ENCODE results near the gene AIG1.
"Not testable (repeated sequence)": the region's sequence is repeated elsewhere in the genome, so short reads cannot be mapped to it uniquely, and the experiment has no call there.

Gene AIG1

DNA sequence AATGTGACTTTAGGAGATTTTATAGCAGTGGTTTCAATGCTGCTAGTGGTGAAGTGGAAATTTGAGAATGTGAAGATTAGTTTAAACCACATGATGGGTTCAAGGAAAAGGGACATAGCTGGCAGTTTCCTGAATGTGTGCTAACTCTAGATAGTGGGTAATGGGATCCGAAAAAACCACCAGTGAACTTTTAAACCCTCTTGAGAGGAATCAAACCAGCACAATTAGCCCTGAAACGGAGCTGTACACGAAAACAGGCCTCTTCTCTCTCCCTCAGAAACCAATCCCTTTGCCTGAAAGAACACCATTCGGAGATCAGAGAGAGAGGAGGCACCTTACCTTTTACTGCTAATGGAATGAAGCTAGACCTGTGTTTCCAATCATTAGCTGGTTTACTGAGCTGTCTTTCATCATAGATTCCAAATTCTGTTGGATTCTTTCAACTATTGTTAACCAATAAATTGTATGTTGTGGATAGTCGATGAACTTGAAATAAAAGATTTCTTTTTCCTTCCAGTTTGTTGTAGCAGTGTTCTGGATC lies 103.9 kb downstream of the AIG1 start:
- no peak for DNase-seq

DNA sequence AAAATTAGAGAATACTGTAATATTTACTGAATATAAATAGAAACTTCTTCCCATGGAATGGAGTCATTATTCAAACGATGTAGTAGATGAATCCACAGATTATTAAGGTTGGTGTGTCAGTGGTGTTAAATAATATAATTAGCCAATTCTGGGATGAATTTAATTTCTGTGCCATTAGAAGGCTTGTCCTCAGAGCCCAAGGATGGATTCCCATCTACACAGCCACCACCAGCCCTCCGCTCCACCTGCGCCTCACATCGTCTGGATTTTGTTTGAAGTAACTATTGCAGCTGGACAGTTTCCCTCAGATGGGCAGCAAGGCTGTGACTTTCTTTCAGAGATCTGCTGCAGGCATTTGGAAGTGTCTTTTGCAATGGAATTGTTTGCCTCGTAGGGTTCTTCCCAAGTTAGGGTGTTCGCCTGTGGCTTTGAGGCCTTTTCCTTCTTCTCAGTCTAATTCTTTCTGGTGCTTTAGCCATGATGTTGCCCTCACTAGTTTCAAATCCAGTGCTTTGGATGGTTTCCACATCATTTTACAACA lies 104.7 kb downstream of the AIG1 start:
- no peak for DNase-seq

DNA sequence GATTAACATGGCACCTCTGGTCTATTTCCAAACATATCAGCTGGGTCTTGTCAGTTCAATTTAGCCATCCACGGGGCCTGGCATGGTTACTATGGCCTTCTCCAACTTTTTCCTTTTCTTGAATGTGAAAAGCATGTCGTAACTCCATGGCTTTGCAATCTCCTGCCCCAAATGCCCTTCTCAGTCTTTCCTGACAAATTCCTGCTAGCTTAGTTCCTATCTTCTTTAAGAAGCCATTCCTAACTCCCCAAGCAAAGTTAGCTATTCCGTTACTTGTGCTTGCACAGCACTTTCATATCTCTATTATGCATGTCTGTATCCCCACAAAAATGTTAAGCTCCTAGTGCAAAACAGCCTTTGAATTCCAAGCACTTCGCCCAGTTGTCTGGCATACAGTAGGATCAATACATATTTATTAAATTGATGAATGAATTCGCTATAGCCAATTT lies 105.6 kb downstream of the AIG1 start:
- DNase-seq, result no peak

DNA sequence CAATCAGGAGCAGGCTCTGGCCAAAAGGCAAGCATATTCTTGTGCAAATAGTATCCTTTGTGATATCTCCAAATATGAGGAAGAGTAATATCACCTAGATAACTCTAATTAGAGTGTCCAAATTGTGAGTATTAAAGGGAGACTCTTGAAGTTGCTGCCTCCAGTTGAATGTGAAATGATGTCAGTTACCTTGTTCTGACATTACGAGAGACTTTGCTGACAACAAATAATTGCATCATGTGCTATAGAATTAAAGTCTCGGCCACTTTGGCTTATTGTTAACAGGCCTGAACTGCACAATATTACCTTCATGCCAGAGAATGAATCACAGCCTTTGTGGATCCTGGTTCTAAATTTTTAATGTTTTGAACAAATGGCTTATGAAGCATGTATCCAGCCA lies 106.5 kb downstream of the AIG1 start:
- no peak for DNase-seq

DNA sequence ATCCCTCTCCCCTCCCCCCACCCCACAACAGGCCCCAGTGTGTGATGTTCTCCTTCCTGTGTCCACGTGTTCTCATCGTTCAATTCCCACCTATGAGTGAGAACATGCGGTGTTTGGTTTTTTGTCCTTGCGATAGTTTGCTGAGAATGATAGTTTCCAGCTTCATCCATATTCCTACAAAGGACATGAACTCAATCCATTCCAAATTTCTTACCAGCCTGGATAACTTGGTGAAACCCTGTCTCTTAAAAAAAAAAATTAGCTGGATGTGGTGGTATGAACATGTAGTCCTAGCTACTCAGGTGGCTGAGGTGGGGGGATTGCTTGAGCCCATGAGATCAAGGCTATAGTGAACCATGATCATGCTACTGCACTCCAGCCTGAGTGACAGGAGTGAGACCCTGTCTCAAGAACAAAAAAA lies 107.7 kb downstream of the AIG1 start:
- not testable (repeated sequence) for DNase-seq

DNA sequence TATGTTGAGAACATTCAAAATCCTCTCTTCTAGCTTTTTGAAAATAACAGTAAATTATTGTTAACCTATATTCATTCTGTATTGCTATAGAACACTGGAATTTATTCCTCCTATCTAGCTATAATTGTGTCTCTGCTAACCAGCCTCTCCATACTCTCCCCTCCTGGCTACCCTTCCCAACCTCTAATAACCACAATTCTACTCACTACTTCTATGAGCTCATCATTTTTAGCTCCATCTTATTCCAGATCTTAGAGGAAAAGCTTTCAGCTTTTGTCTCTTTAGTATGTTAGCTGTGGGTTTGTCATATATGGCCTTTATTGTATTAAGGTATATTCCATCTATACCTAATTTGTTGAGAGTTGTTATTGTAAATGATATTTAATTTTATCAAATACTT lies 108.8 kb downstream of the AIG1 start:
- no peak for DNase-seq

DNA sequence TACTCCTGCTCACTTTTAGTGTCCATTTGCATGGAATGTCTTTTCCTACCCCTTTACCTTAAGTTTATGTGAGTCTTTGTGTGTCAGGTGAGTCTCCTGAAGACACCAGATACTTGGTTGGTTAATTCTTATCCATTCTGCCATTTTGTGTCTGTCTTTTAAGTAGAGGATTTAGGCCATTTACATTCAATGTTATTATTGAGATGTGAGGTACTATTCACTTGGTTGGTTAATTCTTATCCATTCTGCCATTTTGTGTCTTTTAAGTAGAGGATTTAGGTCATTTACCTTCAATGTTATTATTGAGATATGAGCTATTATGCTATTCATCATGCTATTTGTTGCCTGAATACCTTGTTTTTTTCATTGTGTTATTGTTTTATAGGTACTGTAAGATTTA lies 113.8 kb downstream of the AIG1 start:
- no peak for DNase-seq

DNA sequence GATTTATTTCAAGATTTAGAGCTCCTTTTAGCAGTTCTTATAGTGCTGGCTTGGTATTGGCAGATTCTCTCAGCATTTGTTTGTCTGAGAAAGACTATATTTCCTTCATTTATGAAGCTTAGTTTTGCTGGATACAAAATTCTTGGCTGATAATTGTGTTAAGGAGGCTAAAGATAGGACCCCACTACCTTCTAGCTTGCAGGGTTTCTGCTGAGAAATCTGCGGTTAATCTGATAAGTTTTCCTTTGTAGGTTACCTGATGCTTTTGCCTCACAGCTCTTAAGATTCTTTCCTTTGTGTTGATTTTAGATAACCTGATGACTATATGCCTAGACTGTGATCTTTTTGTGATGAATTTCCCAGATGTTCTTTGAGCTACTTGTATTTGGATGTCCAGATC lies 114.3 kb downstream of the AIG1 start:
- DNase-seq, result no peak

DNA sequence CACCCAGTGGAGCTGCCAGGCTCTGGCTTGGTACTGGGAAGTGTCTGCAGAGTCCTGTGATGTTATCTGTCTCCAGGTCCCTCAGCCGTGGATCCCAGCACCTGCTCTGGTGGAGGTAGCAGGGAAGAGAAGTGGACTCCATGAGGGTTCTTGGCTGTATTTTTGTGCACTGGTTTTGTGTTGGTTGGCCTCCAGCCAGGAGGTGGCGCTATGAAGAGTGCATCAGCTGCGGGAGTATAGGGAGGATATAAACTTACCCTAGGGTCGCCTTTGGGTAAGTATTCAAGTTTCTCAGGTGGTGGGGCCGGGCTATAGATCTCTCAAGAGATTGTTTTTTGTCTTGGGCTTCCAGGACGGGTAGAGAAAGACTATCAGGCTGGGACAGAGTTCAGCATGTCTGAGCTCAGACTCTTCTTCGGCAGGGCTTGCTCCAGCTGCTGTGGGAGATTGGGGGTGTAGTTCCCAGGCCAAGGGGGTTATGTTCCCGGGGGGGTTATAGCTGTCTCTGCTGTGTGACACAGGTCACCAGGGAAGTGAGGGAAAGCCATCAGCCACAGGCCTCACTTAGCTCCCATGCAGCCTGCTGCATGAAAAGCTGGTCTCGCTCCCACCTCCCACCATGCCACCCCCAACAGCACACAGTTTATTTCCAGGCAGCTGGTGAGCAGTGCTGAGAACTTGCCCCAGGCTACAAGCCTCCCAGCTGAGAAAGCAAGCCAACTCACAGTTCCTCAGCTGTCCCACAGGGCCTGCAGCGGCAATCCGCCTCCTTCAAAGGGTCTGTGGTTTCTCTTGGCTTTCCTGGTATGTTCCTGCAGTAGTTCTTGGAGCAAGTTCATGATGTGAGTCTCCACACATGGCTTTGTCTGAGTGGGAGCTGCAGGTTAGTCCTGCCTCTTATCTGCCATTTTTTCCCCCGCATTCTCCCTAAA lies 115.7 kb downstream of the AIG1 start:
- no peak for DNase-seq

DNA sequence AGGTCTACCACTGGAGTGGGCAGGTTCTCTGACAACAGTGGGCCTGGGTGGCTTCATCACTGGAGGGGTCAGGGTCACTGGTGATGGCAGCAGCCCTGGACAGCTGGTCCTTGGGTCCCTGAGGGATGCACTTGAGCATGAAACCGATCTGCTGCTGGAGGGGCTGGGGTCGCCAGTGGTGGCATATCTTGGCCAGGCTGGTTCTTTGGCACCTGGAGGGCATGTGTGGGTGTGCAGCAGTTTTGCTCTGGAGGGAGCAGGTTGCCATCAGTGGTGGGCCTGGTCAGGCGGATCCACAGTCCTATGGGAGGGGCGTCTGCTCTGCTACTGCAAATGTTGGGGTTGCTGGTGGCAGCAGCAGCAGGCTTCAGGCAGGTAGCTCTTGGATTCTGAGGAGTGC lies 117.0 kb downstream of the AIG1 start:
- DNase-seq, result no peak

DNA sequence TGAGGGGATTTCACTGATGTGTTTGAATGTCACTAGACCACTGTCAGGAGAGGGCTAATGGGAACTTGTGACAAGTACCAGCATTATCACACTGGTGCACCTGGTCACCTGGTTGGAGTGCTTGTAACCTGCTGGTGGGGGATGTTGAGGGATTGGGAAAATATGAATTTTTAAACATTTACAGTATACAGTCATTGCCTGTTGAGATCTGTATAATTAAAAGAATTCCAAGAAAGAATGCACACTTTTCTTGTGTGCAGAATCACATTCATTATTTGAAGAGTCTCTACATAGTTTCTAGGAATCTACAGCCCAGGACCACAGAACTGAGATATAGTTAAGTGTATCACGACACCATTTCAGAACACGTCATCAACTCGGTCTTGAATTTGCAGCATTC lies 118.4 kb downstream of the AIG1 start:
- no peak for DNase-seq

DNA sequence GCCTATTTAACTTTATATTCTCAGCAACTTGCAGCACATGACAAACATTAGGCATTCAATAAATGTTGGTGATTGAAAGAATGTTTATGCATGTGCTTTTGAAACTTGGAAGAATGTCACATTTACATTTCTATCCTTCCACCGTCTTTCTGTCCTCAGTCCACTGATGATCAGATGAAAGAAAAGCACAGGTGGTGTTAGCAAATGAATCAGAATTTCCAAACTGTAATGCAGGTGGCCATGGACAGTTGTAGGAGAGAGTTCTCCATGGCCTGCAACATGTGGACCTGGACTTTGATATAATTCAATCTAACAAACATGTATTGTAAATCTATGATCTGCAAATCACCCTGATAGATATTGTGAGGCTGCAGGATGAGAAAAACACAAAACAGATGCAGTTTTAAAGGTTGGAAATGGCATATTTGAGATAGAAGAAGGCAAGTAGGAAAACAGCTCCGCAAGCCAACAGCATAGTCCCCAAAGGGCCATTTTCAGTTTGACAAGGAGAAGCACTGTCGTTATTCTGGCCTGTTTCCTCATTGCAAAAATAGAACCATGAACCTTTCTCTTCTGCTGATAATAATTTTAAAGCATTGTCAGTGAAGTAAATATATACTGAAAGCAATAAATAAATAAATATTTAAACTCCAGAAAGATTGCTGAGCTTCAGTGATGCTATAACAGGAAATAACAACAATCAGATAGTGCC lies 119.4 kb downstream of the AIG1 start:
- DNase-seq, result no peak

DNA sequence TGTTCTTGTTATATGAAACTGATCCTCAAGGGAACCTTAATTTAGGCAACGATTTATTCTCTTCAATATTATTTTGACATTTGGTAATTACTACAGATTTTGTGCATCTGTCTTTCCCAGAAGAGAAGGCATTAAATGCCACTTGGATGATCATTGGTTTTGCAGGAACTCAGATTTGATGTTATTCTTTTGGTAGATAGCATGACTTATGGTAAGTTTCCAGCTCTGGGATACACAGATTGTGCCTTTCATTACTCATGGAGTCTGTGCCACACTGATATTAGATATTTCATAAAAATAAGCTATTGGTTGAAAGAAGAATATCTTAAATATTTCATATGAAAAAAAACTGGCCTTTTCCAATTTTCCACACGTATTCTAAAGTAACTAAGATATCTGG lies 120.1 kb downstream of the AIG1 start:
- no peak for DNase-seq

DNA sequence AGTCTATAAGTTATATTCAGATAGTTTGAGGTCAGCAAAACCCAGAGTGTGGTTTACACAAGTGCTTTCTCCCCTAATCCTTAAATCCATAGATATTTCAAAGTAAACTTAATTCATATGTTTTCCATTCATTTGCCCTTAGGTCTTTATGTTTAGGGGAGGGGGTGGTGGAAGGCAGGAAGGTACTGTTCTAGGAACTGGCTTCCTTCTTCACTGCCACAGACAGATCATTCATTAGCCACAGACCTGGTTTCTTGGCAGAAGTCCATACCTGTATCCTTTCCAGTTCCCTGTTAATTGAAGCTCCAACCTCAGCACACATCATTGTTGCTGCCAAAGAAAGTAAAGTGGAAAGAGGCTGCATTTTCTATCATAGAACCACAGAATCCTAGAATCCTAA lies 123.0 kb downstream of the AIG1 start:
- no peak for DNase-seq

DNA sequence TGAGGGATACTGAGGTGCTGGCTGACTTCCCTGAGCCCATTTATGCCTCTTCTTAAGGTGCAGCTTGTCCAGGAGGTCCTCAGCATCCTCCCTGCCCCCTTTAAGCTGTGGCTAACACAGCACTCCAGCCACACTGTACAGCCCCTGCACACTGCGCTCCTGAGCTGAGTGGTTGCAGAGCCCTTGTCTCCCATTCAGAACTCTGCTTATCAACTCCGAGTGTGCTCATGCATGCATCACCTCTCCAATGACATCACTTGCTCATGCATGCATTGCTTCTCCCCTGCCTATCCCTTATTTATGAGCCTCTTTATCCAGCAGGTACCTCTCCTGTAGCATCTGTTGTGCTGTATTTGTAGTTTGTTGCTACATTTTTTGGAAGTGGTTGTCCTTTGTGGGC lies 124.6 kb downstream of the AIG1 start:
- no peak for DNase-seq

DNA sequence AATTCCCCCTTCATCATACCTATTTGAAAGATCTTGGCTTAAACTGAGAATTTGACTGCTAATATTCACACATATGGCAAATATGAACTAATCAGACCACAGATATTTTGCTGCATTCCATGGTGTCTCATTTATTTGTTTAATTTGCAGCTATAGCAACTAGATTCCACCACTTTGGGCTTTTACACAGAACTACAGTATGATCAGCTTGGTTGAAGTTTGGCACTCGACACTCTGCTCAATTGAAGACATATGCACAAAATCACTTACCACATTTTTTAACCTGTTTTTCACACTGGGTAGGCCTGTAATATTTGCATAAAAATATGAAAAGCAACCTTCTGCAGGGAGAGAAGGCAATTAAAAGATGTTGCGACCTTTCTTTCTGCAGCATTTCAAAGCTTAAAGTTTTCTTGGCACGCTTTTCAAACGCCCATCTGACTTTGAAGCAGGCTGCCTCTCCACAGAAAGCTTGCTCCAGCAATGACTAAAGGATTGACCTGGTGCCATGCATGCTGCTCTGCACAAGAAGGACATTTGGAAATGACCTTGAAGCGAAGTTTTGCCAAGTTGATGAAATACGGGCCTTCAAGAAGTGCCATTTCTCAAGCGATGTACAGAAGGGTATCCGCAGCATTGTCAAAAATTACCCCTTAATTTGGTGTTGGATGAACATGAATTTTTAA lies 126.7 kb downstream of the AIG1 start:
- no peak for DNase-seq

DNA sequence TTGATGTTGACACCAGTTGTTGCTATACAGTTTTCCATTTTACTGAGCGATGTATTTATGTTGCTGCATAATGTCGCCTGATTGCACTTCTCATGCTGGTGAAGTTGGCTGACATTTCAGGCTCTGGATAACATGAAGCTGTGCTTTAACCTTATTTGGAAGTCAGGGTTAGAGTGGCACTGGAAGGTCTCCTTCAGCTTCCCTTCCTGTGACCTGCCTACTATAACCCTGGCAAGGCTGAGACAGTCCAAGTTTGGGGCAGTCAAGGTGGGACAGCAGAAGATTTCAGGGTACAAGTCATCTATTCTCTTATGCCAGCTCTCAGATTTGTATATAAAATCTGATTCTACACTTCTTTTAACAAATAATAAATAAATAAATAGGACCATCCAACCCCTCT lies 127.6 kb downstream of the AIG1 start:
- DNase-seq, result no peak

DNA sequence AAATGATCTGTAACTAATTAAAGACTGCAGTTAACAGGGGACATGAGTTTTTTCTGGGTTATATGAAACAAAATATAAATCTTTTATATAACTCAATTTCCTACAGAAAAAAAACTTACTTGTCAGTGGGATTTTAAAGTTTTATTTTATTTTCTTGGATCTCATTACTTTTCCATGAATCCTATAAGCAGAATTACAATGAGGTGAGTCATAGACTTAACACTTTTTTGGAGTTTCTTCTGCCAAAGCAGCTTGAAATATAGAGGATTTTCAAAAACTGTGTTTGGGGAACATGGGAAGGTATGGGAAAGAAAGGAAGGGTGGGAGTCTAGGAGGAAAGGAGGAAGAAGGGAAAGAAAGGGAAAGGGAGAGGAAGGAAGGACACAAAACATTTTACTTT lies 130.7 kb downstream of the AIG1 start:
- DNase-seq, result no peak

DNA sequence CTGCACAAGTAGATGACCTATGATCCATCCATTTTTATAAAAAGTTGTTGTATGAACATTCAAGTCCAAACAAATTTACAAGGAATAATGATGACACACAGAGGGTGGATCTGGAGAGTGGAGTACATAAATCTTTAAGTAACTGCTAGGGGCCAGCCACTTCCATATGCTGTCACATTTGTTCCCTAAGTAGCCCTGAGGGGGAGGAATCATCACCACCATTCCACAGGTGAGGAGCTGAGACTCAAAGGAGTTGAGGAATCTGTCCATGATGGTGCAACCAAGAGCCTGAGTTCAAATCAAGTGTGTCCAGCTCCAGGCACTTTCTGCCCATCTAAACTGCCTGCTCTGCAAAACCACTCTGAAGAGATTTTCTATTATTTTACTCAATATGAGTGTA lies 132.1 kb downstream of the AIG1 start:
- DNase-seq, result no peak

DNA sequence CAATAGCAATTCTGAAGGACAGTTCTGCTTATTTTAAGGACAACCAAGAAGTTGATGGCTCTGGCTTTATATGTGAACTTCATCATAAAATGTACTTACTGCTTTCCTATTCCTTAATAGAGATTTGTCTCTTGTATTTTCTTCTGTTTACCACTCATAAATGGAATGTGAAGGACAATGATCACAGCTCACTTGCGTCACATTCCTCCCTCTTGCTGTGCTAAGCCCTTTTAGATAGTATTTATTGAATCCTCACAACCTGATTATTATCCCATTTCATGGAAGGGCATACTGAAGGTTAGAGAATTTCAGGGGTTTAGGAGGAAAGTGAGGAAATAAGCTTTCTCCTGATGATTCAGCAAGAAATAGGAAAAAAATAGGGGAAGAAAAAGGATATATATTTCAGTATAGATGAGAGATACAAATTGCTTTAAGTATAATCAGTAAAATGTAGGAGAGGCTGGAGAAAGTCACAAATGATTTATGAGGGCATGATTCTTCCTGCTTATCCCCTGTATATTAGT lies 132.9 kb downstream of the AIG1 start:
- DNase-seq, result no peak

DNA sequence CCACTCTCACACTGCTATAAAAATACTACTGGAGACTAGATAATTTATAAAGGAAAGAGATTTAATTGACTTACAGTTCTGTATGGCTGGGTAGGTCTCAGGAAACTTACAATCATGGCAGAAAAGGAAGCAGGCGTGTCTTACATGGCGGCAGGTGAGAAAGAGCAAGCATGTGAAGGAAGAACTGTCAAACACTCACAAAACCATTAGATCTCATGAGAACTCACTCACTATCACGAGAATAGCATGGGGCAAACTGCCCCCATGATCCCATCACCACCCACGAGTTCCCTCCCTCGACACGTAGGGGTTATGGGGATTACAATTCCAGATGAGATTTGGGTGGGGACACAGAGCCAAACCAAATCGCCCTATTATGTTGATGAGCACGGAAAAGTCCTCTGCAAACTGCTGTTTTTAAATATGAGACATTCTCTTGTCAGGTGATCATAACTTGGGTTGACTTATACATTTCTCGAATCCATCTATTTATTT lies 133.5 kb downstream of the AIG1 start:
- no peak for DNase-seq
